Mesenchymal stem cell (in vitro differentiated cells and primary cell): ENCODE results near the gene THEM4.

ENCODE experiments used
- DNase-seq: peaks from one replicate; pipeline ENCODE4 v3.0.0-alpha.2; 2013
- H2AFZ ChIP-seq: one replicate; pipeline ENCODE4 v1.6.1; 2013; ENCODE audit warnings: low read depth, mild to moderate bottlenecking, control low read depth, inconsistent platforms, low read length, moderate library complexity
- H2AK5ac ChIP-seq: 2 replicates; pipeline ENCODE4 v1.6.1; 2013; ENCODE audit warnings: low read length, moderate library complexity, mild to moderate bottlenecking, inconsistent platforms; ENCODE audit not compliant: severe bottlenecking
- H2BK120ac ChIP-seq: one replicate; pipeline ENCODE4 v1.6.1; 2013; ENCODE audit warnings: low read depth, mild to moderate bottlenecking, inconsistent platforms, low read length, moderate library complexity
- H2BK12ac ChIP-seq, 2 experiments: one replicate each; pipeline ENCODE4 v1.6.1; 2013; ENCODE audit warnings: inconsistent platforms in 2 of 2, low read length in 2 of 2, mild to moderate bottlenecking in 2 of 2, moderate library complexity in 2 of 2, control low read depth in 1 of 2
- H2BK15ac ChIP-seq: one replicate; pipeline ENCODE4 v1.6.1; 2013; ENCODE audit warnings: mild to moderate bottlenecking, low read depth, inconsistent platforms; ENCODE audit not compliant: poor library complexity, severe bottlenecking
- H2BK5ac ChIP-seq: 2 replicates; pipeline ENCODE4 v1.6.1; 2013; ENCODE audit warnings: low read depth, mild to moderate bottlenecking, low read length, control low read depth, inconsistent platforms; ENCODE audit not compliant: poor library complexity, severe bottlenecking
- H3K14ac ChIP-seq, 2 experiments: one replicate each; pipeline ENCODE4 v1.6.1; 2013; ENCODE audit warnings: inconsistent platforms in 2 of 2, low read length in 2 of 2, control low read depth in 1 of 2, mild to moderate bottlenecking in 1 of 2, moderate library complexity in 1 of 2
- H3K18ac ChIP-seq, 2 experiments: one replicate each; pipeline ENCODE4 v1.6.1; 2013; ENCODE audit warnings: inconsistent platforms in 2 of 2, low read length in 2 of 2, control low read depth in 1 of 2, low read depth in 1 of 2, mild to moderate bottlenecking in 1 of 2
- H3K23ac ChIP-seq, 2 experiments: one replicate each; pipeline ENCODE4 v1.6.1; 2013; ENCODE audit warnings: inconsistent platforms in 2 of 2, low read length in 2 of 2, mild to moderate bottlenecking in 2 of 2, moderate library complexity in 2 of 2, control low read depth in 1 of 2
- H3K27ac ChIP-seq: 2 replicates; pipeline ENCODE4 v1.5.1; 2013; ENCODE audit warnings: mild to moderate bottlenecking, moderate library complexity, low read length, control low read depth, inconsistent platforms; ENCODE audit not compliant: poor library complexity, severe bottlenecking
- H3K27me3 ChIP-seq, 2 experiments: 2 replicates each; pipeline versions ENCODE4 v1.6.1 to v1.7.0; 2013; ENCODE audit warnings: low read length in 2 of 2, mild to moderate bottlenecking in 2 of 2, moderate library complexity in 2 of 2, control low read depth in 1 of 2, inconsistent platforms in 1 of 2; ENCODE audit not compliant: control insufficient read depth in 1 of 2, insufficient read depth in 1 of 2
- H3K36me3 ChIP-seq, 2 experiments: 2 replicates each; pipeline versions ENCODE4 v1.6.1 to v1.7.0; 2013; ENCODE audit warnings: low read length in 2 of 2, control low read depth in 1 of 2, inconsistent platforms in 1 of 2, low read depth in 1 of 2, mild to moderate bottlenecking in 1 of 2; ENCODE audit not compliant: insufficient read depth in 2 of 2, control insufficient read depth in 1 of 2
- H3K4ac ChIP-seq, 2 experiments: one replicate each; pipeline ENCODE4 v1.6.1; 2013; ENCODE audit warnings: inconsistent platforms in 2 of 2, low read length in 2 of 2, mild to moderate bottlenecking in 2 of 2, moderate library complexity in 2 of 2, control low read depth in 1 of 2, low read depth in 1 of 2
- H3K4me1 ChIP-seq: 2 replicates; pipeline ENCODE4 v1.6.1; 2013; ENCODE audit warnings: low read depth, low read length, control low read depth; ENCODE audit not compliant: control insufficient read depth, insufficient read depth
- H3K4me2 ChIP-seq: 2 replicates; pipeline ENCODE4 v1.6.1; 2013; ENCODE audit warnings: low read length, mild to moderate bottlenecking, inconsistent platforms; ENCODE audit not compliant: poor library complexity, severe bottlenecking
- H3K4me3 ChIP-seq, 2 experiments: 2 replicates each; pipeline versions ENCODE4 v1.5.1 to v1.7.0; 2013; ENCODE audit warnings: low read length in 2 of 2, mild to moderate bottlenecking in 2 of 2, control low read depth in 1 of 2, low read depth in 1 of 2; ENCODE audit not compliant: insufficient read depth in 1 of 2
- H3K79me1 ChIP-seq: replicated peaks from 2 replicates; pipeline ENCODE4 v1.6.1; 2013; ENCODE audit warnings: mild to moderate bottlenecking, control low read depth, low read length, inconsistent platforms; ENCODE audit not compliant: poor library complexity, severe bottlenecking
- H3K9ac ChIP-seq: 2 replicates; pipeline ENCODE4 v1.7.0; 2013; ENCODE audit warnings: mild to moderate bottlenecking, low read length, moderate library complexity
- H3K9me3 ChIP-seq: 2 replicates; pipeline ENCODE4 v1.7.0; 2013; ENCODE audit warnings: mild to moderate bottlenecking, low read length; ENCODE audit not compliant: control insufficient read depth
- H4K8ac ChIP-seq: one replicate; pipeline ENCODE4 v1.6.1; 2013; ENCODE audit warnings: inconsistent platforms, mild to moderate bottlenecking, low read length, moderate library complexity
- H4K91ac ChIP-seq: one replicate; pipeline ENCODE4 v1.6.1; 2013; ENCODE audit warnings: mild to moderate bottlenecking, low read length, inconsistent platforms
- WGBS: methylation state at CpG from one replicate; pipeline ENCODE4 v1.1.7; 2013; ENCODE audit warnings: mixed read lengths; 5-methylcytosine and 5-hydroxymethylcytosine counted together

THEM4 gene

GRCh38 chr1:151915061-151915686 lies 5.9 kb upstream of the THEM4 start:
- no peak overlapping the region for H3K4me2 ChIP-seq
- H3K27ac ChIP-seq: no peak overlapping the region
- H2BK12ac ChIP-seq: no peak overlapping the region
- H3K9ac ChIP-seq: peak overlapping the region; percentile 31
- no peaks in the 10 kb centered on the region for H3K79me1 ChIP-seq
- H4K8ac ChIP-seq: peak overlapping the region; percentile 38
- DNase-seq: no peak
- H3K36me3 ChIP-seq: no peaks in the 10 kb centered on the region
- H3K9me3 ChIP-seq: no peaks in the 10 kb centered on the region
- H3K4me1 ChIP-seq: no peaks in the 10 kb centered on the region
- no peak overlapping the region for H2AK5ac ChIP-seq
- 76% methylated on average over 1 of the region's 1 CpG for WGBS
- H3K18ac ChIP-seq: no peak overlapping the region
- H3K23ac ChIP-seq: no peak overlapping the region
- no peak overlapping the region for H2BK5ac ChIP-seq
- no peak overlapping the region for H2AFZ ChIP-seq
- no peak overlapping the region for H4K91ac ChIP-seq
- no peak overlapping the region for H2BK120ac ChIP-seq
- H3K27me3 ChIP-seq: peaks cover 0 to 6% of the 10 kb centered on the region in 2 experiments
- H3K4ac ChIP-seq: no peak overlapping the region
- no peak overlapping the region for H3K14ac ChIP-seq
- H2BK15ac ChIP-seq: no peak overlapping the region
- no peak overlapping the region for H3K4me3 ChIP-seq

DNA sequence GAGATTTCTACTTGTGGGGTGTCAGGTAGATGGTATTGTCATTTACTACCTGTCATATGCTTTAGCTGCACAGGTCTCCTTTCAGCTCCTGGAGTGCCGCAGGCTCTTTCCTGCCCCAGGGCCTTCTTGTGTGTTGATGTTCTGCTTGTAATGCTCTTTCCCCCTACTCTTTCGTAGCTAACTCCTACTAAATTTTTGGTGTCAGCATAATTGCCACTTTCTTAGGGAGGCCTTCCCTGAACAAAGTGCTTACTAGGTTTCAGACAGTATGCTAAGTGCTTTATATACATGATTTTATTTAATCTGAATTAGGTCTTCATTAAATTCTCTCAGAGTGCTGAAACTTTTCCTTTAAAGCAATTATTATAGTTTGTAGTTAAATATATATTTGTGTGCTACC lies 4.8 kb upstream of the THEM4 start:
- Histone ChIP-seq H2BK15ac (no peak overlapping the region), H4K8ac (no peak overlapping the region), H3K9me3 (no peaks in the 10 kb centered on the region)

GRCh38 chr1:151912973-151913372 lies 3.7 kb upstream of the THEM4 start:
- peaks cover 0 to 6% of the 10 kb centered on the region in 2 experiments for H3K27me3 ChIP-seq
- no peak overlapping the region for H3K4me2 ChIP-seq
- DNase-seq: no peak
- no peak overlapping the region for H3K4ac ChIP-seq
- no peak overlapping the region for H2AFZ ChIP-seq
- no peak overlapping the region for H2BK5ac ChIP-seq
- H3K23ac ChIP-seq: no peak overlapping the region
- H3K9ac ChIP-seq: no peak overlapping the region
- no peak overlapping the region for H3K14ac ChIP-seq
- peaks cover 2% of the 10 kb centered on the region for H3K4me1 ChIP-seq
- H3K36me3 ChIP-seq: peaks cover 0 to under 1% of the 10 kb centered on the region in 2 experiments
- H4K91ac ChIP-seq: no peak overlapping the region
- peaks cover under 1% of the 10 kb centered on the region for H3K79me1 ChIP-seq
- no peak overlapping the region for H2BK15ac ChIP-seq
- no peak overlapping the region for H3K18ac ChIP-seq
- no peak overlapping the region for H2BK12ac ChIP-seq
- H3K27ac ChIP-seq: no peak overlapping the region
- WGBS: 100% methylated on average over 1 of the region's 1 CpG
- no peak overlapping the region for H3K4me3 ChIP-seq
- H2AK5ac ChIP-seq: no peak overlapping the region
- no peak overlapping the region for H4K8ac ChIP-seq
- H3K9me3 ChIP-seq: no peaks in the 10 kb centered on the region
- no peak overlapping the region for H2BK120ac ChIP-seq

More for the DNA sequence above, 4.8 kb upstream of the THEM4 start:
- H3K9ac ChIP-seq: no peak overlapping the region
- H2BK120ac ChIP-seq: no peak overlapping the region
- no peak overlapping the region for H2BK5ac ChIP-seq
- H3K36me3 ChIP-seq: no peaks in the 10 kb centered on the region
- H2AFZ ChIP-seq: no peak overlapping the region
- H3K27ac ChIP-seq: no peak overlapping the region
- H3K18ac ChIP-seq: no peak overlapping the region
- H3K4me3 ChIP-seq: no peak overlapping the region
- no peak for DNase-seq
- no peak overlapping the region for H2BK12ac ChIP-seq
- no peak overlapping the region for H2AK5ac ChIP-seq
- no peak overlapping the region for H4K91ac ChIP-seq
- H3K4ac ChIP-seq: no peak overlapping the region
- H3K27me3 ChIP-seq: peaks cover 0 to 6% of the 10 kb centered on the region in 2 experiments
- H3K79me1 ChIP-seq: no peaks in the 10 kb centered on the region
- H3K4me2 ChIP-seq: no peak overlapping the region
- H3K14ac ChIP-seq: no peak overlapping the region
- no peak overlapping the region for H3K23ac ChIP-seq
- H3K4me1 ChIP-seq: no peaks in the 10 kb centered on the region
- 100% methylated on average over 2 of the region's 2 CpGs for WGBS

GRCh38 chr1:151908228-151908691 lies 1.1 kb downstream of the THEM4 start:
- H3K18ac ChIP-seq: no peak overlapping the region
- H3K36me3 ChIP-seq: peaks cover 14% of the 10 kb centered on the region in 2 experiments
- no peak overlapping the region for H2AFZ ChIP-seq
- H3K23ac ChIP-seq: no peak overlapping the region
- H3K79me1 ChIP-seq: peaks cover 12% of the 10 kb centered on the region
- no peaks in the 10 kb centered on the region for H3K27me3 ChIP-seq
- H3K14ac ChIP-seq: no peak overlapping the region
- no peak overlapping the region for H2BK15ac ChIP-seq
- H2BK120ac ChIP-seq: no peak overlapping the region
- peak overlapping the region; percentile 16 for H4K8ac ChIP-seq
- H2AK5ac ChIP-seq: no peak overlapping the region
- peak; percentile 43 for DNase-seq
- no peak overlapping the region for H2BK5ac ChIP-seq
- no peak overlapping the region for H3K4me2 ChIP-seq
- H3K4ac ChIP-seq: no peak overlapping the region
- H3K4me3 ChIP-seq: peak overlapping the region in 1 of 2 experiments; percentile 92
- no peak overlapping the region for H3K27ac ChIP-seq
- WGBS: 83% methylated on average over 8 of the region's 10 CpGs
- peaks cover 9% of the 10 kb centered on the region for H3K4me1 ChIP-seq
- no peak overlapping the region for H4K91ac ChIP-seq
- peak overlapping the region; percentile 99 for H3K9ac ChIP-seq
- H2BK12ac ChIP-seq: no peak overlapping the region
- H3K9me3 ChIP-seq: no peaks in the 10 kb centered on the region
